ENCODE data around the gene ARAP2.

GRCh38 chr4:36277533-36277932, 33.2 kb upstream of the ARAP2 start:
- no peak for TF ChIP-seq CTCF (IDR thresholded peaks at IDR 0.05)
- no peak for TF ChIP-seq POLR2AphosphoS5 (IDR thresholded peaks at IDR 0.05)
